ENCODE data around the gene KIAA1755. TPM values are rescaled to one million over a fixed set of nuclear protein-coding genes. Genes with fewer than 3 reads are reported as not detected.
A peak's percentile ranks its signal among the peaks of the same experiment; 100 is the strongest.

The KIAA1755 gene
- total and polyA plus RNA-seq, 8 donors, result 1.2 to 9.4 (median 3.1) TPM; not detected in 1

GRCh38 chr20:38278763-38279162 is 18.2 kb upstream of the KIAA1755 start:
- no peak for DNase-seq
- Histone ChIP-seq H3K36me3 (no peaks in the 10 kb centered on the region), H3K27me3 (no peaks in the 10 kb centered on the region), H3K9me3 (no peaks in the 10 kb centered on the region), H3K27ac (no peak overlapping the region), H3K4me3 (no peak overlapping the region), H3K4me1 (peaks cover 0 to 22% (median 2%) of the 10 kb centered on the region in 4 donors)
- WGBS, 5 donors, result 60 to 91% (median 85%) methylated on average over 2 of the region's 2 CpGs
- TF ChIP-seq EP300 (IDR thresholded peaks at IDR 0.05) (no peak), POLR2AphosphoS5 (IDR thresholded peaks at IDR 0.05) (no peak), POLR2A (IDR thresholded peaks at IDR 0.05) (no peak)
- TF ChIP-seq, protein P1, sequence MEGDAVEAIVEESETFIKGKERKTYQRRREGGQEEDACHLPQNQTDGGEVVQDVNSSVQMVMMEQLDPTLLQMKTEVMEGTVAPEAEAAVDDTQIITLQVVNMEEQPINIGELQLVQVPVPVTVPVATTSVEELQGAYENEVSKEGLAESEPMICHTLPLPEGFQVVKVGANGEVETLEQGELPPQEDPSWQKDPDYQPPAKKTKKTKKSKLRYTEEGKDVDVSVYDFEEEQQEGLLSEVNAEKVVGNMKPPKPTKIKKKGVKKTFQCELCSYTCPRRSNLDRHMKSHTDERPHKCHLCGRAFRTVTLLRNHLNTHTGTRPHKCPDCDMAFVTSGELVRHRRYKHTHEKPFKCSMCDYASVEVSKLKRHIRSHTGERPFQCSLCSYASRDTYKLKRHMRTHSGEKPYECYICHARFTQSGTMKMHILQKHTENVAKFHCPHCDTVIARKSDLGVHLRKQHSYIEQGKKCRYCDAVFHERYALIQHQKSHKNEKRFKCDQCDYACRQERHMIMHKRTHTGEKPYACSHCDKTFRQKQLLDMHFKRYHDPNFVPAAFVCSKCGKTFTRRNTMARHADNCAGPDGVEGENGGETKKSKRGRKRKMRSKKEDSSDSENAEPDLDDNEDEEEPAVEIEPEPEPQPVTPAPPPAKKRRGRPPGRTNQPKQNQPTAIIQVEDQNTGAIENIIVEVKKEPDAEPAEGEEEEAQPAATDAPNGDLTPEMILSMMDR (IDR thresholded peaks at IDR 0.05), result no peak
- intact Hi-C loops (cut with DNase I; ENCODE audit: low total_unique reads), result no loop called here

DNA sequence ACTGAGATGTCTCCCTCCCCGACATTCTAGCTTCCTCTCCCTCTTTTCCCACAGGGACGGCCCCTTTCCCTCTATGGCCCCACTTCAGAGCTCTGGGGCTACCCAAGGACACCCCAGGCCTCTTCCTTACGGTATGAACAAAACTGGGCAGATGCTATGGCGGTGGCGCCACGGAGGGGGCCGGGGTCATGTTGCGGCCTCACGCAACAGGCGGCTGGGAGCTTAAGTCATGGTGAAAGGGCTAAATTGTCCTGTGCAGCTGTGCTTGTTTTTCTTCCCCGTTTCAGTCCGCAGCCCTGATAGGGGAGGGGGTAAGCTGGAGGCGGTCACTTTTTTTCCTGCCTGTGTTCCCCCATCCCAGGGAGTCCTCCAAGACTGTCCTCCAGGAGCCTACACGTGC is 17.6 kb upstream of the KIAA1755 start:
- TF ChIP-seq POLR2A (IDR thresholded peaks at IDR 0.05) (no peak), EP300 (IDR thresholded peaks at IDR 0.05) (no peak), POLR2AphosphoS5 (IDR thresholded peaks at IDR 0.05) (no peak)
- TF ChIP-seq, protein P1 (IDR thresholded peaks at IDR 0.05), result no peak
- H3K9me3 ChIP-seq, result no peaks in the 10 kb centered on the region
- DNase-seq, result peak in 1 of 2 donors; percentile 57
- no peak overlapping the region for H3K4me3 ChIP-seq
- H3K27ac ChIP-seq, result peak overlapping the region in 2 of 5 donors; percentile 1 to 8
- H3K4me1 ChIP-seq, result peaks cover 0 to 22% (median 2%) of the 10 kb centered on the region in 4 donors
- intact Hi-C loops (cut with DNase I; ENCODE audit: low total_unique reads), result no loop called here
- H3K27me3 ChIP-seq, result no peaks in the 10 kb centered on the region
- 54 to 61% (median 56%) methylated on average over 14 of the region's 14 CpGs for WGBS, 5 donors
- no peaks in the 10 kb centered on the region for H3K36me3 ChIP-seq

DNA sequence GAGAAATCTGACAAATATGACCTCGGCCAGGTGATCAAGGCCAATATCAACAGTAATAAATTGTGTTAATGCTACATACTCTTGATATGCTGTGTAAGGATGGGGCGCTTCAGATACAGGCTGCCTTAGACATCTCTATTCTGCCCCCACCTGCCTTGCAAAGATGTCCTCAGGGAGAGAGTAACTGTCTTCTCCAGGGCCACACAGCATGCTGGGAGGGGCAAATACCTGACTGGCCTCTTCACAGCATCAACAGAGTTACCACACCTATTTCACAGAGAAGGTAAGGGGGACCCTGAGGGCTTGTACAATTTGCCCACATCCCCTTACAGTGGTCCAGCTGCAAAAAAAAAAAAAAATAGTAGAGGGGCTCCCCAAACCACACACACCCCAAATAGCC is 17.2 kb upstream of the KIAA1755 start:
- Histone ChIP-seq H3K36me3 (no peaks in the 10 kb centered on the region), H3K4me3 (no peak overlapping the region), H3K4me1 (peaks cover 0 to 22% (median 2%) of the 10 kb centered on the region in 4 donors), H3K27me3 (no peaks in the 10 kb centered on the region), H3K9me3 (no peaks in the 10 kb centered on the region), H3K27ac (peak overlapping the region in 2 of 5 donors; percentile 1 to 8)
- DNase-seq, result no peak
- 82 to 94% (median 90%) methylated on average over 2 of the region's 2 CpGs for WGBS, 5 donors
- TF ChIP-seq, protein P1 (IDR thresholded peaks at IDR 0.05), result no peak
- TF ChIP-seq POLR2A (IDR thresholded peaks at IDR 0.05), result no peak
- no peak for TF ChIP-seq POLR2AphosphoS5 (IDR thresholded peaks at IDR 0.05)
- no peak for TF ChIP-seq EP300 (IDR thresholded peaks at IDR 0.05)
- intact Hi-C loops (cut with DNase I; ENCODE audit: low total_unique reads), result no loop called here

- H3K36me3 ChIP-seq, result no peaks in the 10 kb centered on the region
- TF ChIP-seq POLR2AphosphoS5 (IDR thresholded peaks at IDR 0.05), result no peak
- no peak for TF ChIP-seq POLR2A (IDR thresholded peaks at IDR 0.05)
- no peak for TF ChIP-seq EP300 (IDR thresholded peaks at IDR 0.05)
- TF ChIP-seq, protein P1 (IDR thresholded peaks at IDR 0.05), result no peak
- WGBS, 5 donors, result 83 to 91% (median 88%) methylated on average over 5 of the region's 5 CpGs
- H3K27me3 ChIP-seq, result no peaks in the 10 kb centered on the region
- no peak overlapping the region for H3K27ac ChIP-seq
- H3K4me1 ChIP-seq, result peaks cover 0 to 22% (median 2%) of the 10 kb centered on the region in 4 donors
- no peak for DNase-seq
- H3K9me3 ChIP-seq, result no peaks in the 10 kb centered on the region
- no peak overlapping the region for H3K4me3 ChIP-seq
- intact Hi-C loops (cut with DNase I; ENCODE audit: low total_unique reads), result no loop called here
Measured at GRCh38 chr20:38277285-38277684, 16.8 kb upstream of the KIAA1755 start.
